ENCODE measurements around the gene VSNL1.

VSNL1 gene

GRCh38 chr2:17626986-17627385 lies 86.5 kb downstream of the VSNL1 start:
- H3K4me1 ChIP-seq (ENCODE audit: control insufficient read depth, insufficient read depth, low read length): no peaks in the 10 kb centered on the region
- no peak overlapping the region for H3K4me3 ChIP-seq (ENCODE audit: low read length)
- no peak overlapping the region for H3K27ac ChIP-seq (ENCODE audit: low read depth, low read length)
- no peak overlapping the region for H3K9ac ChIP-seq (ENCODE audit: low read length)
- no peaks in the 10 kb centered on the region for H3K27me3 ChIP-seq (ENCODE audit: control insufficient read depth, insufficient read depth, low read length)
- H3K36me3 ChIP-seq (ENCODE audit: control insufficient read depth, insufficient read depth, low read length): no peaks in the 10 kb centered on the region

GRCh38 chr2:17627434-17627833 lies 86.9 kb downstream of the VSNL1 start:
- Histone ChIP-seq H3K9ac (ENCODE audit: low read length) (no peak overlapping the region), H3K4me3 (ENCODE audit: low read length) (no peak overlapping the region), H3K27me3 (ENCODE audit: control insufficient read depth, insufficient read depth, low read length) (no peaks in the 10 kb centered on the region), H3K27ac (ENCODE audit: low read depth, low read length) (no peak overlapping the region), H3K4me1 (ENCODE audit: control insufficient read depth, insufficient read depth, low read length) (no peaks in the 10 kb centered on the region), H3K36me3 (ENCODE audit: control insufficient read depth, insufficient read depth, low read length) (no peaks in the 10 kb centered on the region)

DNA sequence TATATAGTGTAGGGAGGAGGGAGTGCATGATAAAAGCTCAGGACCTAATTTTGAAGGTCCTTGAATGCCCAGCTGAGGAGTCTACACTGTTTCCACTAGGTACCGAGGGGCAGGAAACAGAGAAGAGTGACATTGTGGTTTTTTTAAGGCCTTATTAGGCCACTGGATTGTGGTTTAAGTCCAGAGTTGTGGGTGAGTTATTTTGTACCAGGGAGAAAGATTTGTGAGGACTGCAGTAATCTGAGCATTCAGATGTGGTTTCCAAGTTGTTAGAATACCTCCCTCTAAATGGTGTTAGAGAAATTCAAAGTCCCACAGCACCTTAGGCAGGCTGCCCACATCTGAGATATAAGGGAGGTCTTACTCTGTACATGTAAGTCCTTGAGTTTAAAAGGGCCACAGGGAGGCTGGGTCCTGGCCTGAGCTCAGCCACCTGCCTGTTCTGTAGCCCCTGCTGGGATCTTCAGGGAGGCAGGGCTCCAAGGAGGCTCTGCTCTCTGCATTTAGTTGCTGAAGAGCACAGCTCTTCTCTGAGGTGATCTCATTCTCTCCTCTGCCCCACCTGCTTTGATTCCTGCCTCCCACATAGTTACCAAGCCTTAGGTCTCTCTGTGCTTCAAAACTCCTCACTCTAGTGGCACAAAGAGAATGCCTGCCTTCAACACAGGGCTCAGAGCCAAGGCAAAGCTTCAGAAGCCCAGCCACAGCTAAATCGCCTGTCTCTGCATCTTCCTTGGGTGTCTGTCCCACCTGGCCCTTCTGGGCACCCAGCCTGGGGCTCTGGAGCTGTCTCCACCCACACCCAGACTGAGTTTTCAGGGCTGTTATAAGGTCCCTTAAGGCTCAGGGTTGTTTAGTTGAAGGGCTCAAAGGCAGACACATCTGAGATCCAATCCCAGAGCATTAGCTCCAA lies 88.1 kb downstream of the VSNL1 start:
- Histone ChIP-seq H3K4me3 (ENCODE audit: low read length) (no peak overlapping the region), H3K27ac (ENCODE audit: low read depth, low read length) (no peak overlapping the region)

GRCh38 chr2:17630089-17630488 lies 89.6 kb downstream of the VSNL1 start:
- no peaks in the 10 kb centered on the region for H3K36me3 ChIP-seq (ENCODE audit: control insufficient read depth, insufficient read depth, low read length)
- H3K4me3 ChIP-seq (ENCODE audit: low read length): no peak overlapping the region
- H3K27me3 ChIP-seq (ENCODE audit: control insufficient read depth, insufficient read depth, low read length): no peaks in the 10 kb centered on the region
- no peak overlapping the region for H3K27ac ChIP-seq (ENCODE audit: low read depth, low read length)
- no peaks in the 10 kb centered on the region for H3K4me1 ChIP-seq (ENCODE audit: control insufficient read depth, insufficient read depth, low read length)
- no peak overlapping the region for H3K9ac ChIP-seq (ENCODE audit: low read length)

More for the DNA sequence above, 88.1 kb downstream of the VSNL1 start:
- H3K27me3 ChIP-seq (ENCODE audit: control insufficient read depth, insufficient read depth, low read length): no peaks in the 10 kb centered on the region
- no peak overlapping the region for H3K9ac ChIP-seq (ENCODE audit: low read length)
- no peaks in the 10 kb centered on the region for H3K4me1 ChIP-seq (ENCODE audit: control insufficient read depth, insufficient read depth, low read length)
- no peaks in the 10 kb centered on the region for H3K36me3 ChIP-seq (ENCODE audit: control insufficient read depth, insufficient read depth, low read length)

- Histone ChIP-seq H3K9ac (ENCODE audit: low read length) (no peak overlapping the region), H3K27me3 (ENCODE audit: control insufficient read depth, insufficient read depth, low read length) (no peaks in the 10 kb centered on the region), H3K4me3 (ENCODE audit: low read length) (no peak overlapping the region), H3K27ac (ENCODE audit: low read depth, low read length) (no peak overlapping the region), H3K4me1 (ENCODE audit: control insufficient read depth, insufficient read depth, low read length) (no peaks in the 10 kb centered on the region), H3K36me3 (ENCODE audit: control insufficient read depth, insufficient read depth, low read length) (no peaks in the 10 kb centered on the region)
Observed at GRCh38 chr2:17634997-17635396, 94.5 kb downstream of the VSNL1 start.

DNA sequence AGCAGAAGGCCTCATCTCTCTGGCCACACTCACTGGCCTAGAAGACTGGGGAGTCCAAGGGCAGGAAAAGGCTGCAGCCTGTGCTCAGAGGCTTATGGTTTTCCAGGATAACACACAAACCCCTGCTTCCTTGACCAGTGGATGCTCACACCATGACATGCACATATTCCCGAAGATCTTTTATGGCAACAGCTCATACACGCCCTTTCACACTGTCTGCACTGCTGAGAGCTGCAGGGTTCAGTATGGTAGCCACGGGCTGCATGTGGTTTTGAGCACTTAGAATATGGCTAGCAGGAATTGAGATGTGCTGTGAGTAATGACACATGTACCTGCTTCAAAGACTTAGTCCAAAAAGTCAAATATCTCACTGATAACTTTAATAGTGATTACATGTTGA lies 95.8 kb downstream of the VSNL1 start:
- Histone ChIP-seq H3K27ac (ENCODE audit: low read depth, low read length) (no peak overlapping the region), H3K27me3 (ENCODE audit: control insufficient read depth, insufficient read depth, low read length) (no peaks in the 10 kb centered on the region), H3K36me3 (ENCODE audit: control insufficient read depth, insufficient read depth, low read length) (no peaks in the 10 kb centered on the region), H3K9ac (ENCODE audit: low read length) (no peak overlapping the region), H3K4me1 (ENCODE audit: control insufficient read depth, insufficient read depth, low read length) (no peaks in the 10 kb centered on the region), H3K4me3 (ENCODE audit: low read length) (no peak overlapping the region)

- no peaks in the 10 kb centered on the region for H3K36me3 ChIP-seq (ENCODE audit: control insufficient read depth, insufficient read depth, low read length)
- no peak overlapping the region for H3K27ac ChIP-seq (ENCODE audit: low read depth, low read length)
- H3K9ac ChIP-seq (ENCODE audit: low read length): no peak overlapping the region
- no peaks in the 10 kb centered on the region for H3K27me3 ChIP-seq (ENCODE audit: control insufficient read depth, insufficient read depth, low read length)
- H3K4me3 ChIP-seq (ENCODE audit: low read length): no peak overlapping the region
- no peaks in the 10 kb centered on the region for H3K4me1 ChIP-seq (ENCODE audit: control insufficient read depth, insufficient read depth, low read length)
Observed at GRCh38 chr2:17637131-17637906, 96.8 kb downstream of the VSNL1 start.

DNA sequence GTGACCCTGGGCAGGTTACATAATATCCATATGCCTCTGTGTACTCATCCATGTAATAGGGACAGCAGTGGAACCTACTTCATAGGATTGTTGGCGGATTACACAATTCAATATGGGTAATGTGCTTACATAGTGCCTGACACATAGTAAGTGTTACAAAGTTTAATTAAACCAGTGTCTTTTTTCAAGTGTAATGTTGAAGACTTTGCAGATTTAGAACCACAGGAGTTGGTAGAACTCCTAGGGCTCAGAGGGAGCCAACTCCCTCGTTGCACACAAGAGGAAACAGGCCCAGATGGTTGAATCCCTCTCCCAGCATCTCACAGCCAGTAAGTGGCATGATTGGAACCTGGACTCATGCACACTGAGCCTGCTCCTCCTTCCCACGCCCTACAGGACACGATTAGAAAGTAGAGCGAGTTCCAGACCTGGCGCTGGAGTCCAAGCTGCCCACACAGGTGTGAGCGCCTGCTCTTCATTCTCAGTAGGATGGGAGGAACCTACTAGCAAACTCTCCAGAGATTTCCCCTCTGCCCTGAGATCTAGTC lies 97.8 kb downstream of the VSNL1 start:
- Histone ChIP-seq H3K4me1 (ENCODE audit: control insufficient read depth, insufficient read depth, low read length) (peaks cover 3% of the 10 kb centered on the region), H3K27me3 (ENCODE audit: control insufficient read depth, insufficient read depth, low read length) (no peaks in the 10 kb centered on the region), H3K9ac (ENCODE audit: low read length) (no peak overlapping the region), H3K36me3 (ENCODE audit: control insufficient read depth, insufficient read depth, low read length) (no peaks in the 10 kb centered on the region), H3K27ac (ENCODE audit: low read depth, low read length) (no peak overlapping the region), H3K4me3 (ENCODE audit: low read length) (no peak overlapping the region)

DNA sequence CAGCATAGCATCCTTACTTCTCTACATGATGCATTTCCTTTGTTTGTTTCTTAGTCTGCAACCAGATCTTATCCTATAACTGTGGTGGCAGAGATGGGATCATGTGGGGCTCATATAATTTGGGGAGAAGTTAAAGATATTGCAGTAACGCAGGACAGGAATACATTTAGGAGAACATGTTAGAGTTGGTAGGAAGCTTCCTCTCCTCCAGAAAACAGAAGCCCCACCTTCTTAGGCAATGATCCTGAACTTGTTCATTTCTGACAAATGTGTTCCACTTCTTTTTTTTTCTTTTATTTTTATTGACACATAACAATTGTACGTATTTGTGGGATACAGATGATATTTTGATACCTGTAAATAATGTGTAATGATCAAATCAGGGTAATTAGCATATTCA lies 99.9 kb downstream of the VSNL1 start:
- Histone ChIP-seq H3K9ac (ENCODE audit: low read length) (no peak overlapping the region), H3K36me3 (ENCODE audit: control insufficient read depth, insufficient read depth, low read length) (no peaks in the 10 kb centered on the region), H3K4me3 (ENCODE audit: low read length) (no peak overlapping the region), H3K27ac (ENCODE audit: low read depth, low read length) (no peak overlapping the region), H3K27me3 (ENCODE audit: control insufficient read depth, insufficient read depth, low read length) (no peaks in the 10 kb centered on the region), H3K4me1 (ENCODE audit: control insufficient read depth, insufficient read depth, low read length) (peaks cover 3% of the 10 kb centered on the region)

DNA sequence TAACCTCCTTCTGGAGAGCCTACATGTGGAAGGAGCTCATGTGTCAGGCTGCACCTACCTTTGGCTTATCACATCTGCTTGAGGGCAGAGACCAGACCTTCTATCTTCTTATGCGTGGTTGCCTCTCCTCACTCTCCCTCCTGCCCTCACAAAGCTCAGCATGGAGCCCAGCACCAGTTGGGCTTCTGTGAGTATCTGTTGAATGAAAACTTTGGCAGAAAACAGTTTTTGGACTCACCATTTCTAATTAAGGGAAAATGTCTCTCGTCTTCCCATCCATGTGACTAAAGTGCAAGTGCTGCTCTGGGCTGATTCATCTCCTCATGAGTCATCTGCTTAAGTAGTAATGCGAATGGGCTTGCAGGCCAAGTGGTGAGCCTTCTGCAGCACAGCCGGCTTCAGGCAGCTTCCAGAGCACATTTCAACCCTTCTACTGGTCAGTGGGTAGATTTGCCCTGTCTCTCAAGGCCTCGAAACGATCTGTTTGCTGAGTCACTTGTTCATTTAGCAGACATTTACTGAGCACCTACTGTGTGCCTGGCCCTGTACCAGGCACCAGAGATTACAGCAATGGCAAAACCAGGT lies 102.6 kb downstream of the VSNL1 start:
- H3K27ac ChIP-seq (ENCODE audit: low read depth, low read length): no peak overlapping the region
- no peaks in the 10 kb centered on the region for H3K27me3 ChIP-seq (ENCODE audit: control insufficient read depth, insufficient read depth, low read length)
- no peaks in the 10 kb centered on the region for H3K36me3 ChIP-seq (ENCODE audit: control insufficient read depth, insufficient read depth, low read length)
- H3K4me3 ChIP-seq (ENCODE audit: low read length): no peak overlapping the region
- peaks cover 3% of the 10 kb centered on the region for H3K4me1 ChIP-seq (ENCODE audit: control insufficient read depth, insufficient read depth, low read length)
- H3K9ac ChIP-seq (ENCODE audit: low read length): no peak overlapping the region

GRCh38 chr2:17644997-17645720 lies 104.7 kb downstream of the VSNL1 start:
- peaks cover 3% of the 10 kb centered on the region for H3K4me1 ChIP-seq (ENCODE audit: control insufficient read depth, insufficient read depth, low read length)
- peak overlapping the region; percentile 7 for H3K9ac ChIP-seq (ENCODE audit: low read length)
- H3K27me3 ChIP-seq (ENCODE audit: control insufficient read depth, insufficient read depth, low read length): no peaks in the 10 kb centered on the region
- no peak overlapping the region for H3K27ac ChIP-seq (ENCODE audit: low read depth, low read length)
- no peak overlapping the region for H3K4me3 ChIP-seq (ENCODE audit: low read length)
- no peaks in the 10 kb centered on the region for H3K36me3 ChIP-seq (ENCODE audit: control insufficient read depth, insufficient read depth, low read length)
